GM19328 (cell line): Measurements from ENCODE around the gene EXOC4.
"Not testable (repeated sequence)": the region's sequence is repeated elsewhere in the genome, so short reads cannot be mapped to it uniquely, and the experiment has no call there.

Source experiments
- ATAC-seq: cut with Tn5 transposase; IDR thresholded peaks from one replicate; pipeline ENCODE4 v1.9.1; 2021; ENCODE audit warnings: mild to moderate bottlenecking, moderate library complexity; ENCODE audit not compliant: unreplicated experiment

EXOC4 gene

DNA sequence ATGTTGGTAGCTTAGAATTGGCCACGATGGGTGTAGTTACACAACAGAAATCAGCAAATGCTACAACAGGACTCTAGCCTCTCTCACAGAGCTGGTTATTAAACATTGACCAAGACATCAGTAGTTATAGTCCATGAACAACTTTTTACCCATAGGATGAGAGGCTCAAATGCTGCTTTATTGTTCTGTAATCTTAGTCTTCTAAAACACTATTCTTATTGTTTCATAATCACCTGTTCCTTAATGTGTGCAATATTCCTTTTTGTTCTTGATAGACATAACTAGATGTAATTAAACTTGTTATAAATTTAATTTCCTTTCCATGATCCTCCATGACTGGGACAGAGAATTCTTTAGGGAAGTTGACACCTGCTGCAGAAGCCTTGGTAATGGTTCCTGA lies 356.9 kb downstream of the EXOC4 start:
- ATAC-seq, result no peak

DNA sequence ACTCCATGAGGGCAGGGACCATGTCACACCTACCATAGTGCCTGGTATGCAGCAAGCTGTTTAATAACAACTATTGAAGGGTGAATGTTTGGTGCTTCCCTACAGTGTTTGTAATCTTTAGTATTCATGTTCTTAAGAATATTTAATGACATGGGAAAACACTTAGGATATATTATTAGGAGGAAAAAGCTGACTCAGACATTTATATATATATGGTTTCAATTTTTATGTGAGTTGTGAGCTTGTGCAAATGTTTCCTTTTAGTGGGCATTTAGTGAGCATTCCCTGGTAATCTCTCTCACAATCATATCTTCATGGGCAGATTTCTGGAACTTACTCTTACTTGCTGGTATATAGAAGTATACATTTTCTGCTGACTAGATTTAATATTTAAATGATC lies 359.1 kb downstream of the EXOC4 start:
- no peak for ATAC-seq

- ATAC-seq, result no peak
Measured at GRCh38 chr7:133613250-133613790, 360.4 kb downstream of the EXOC4 start.

- ATAC-seq, result no peak
Measured at GRCh38 chr7:133614251-133614650, 361.4 kb downstream of the EXOC4 start.

GRCh38 chr7:133618970-133619369 lies 366.1 kb downstream of the EXOC4 start:
- ATAC-seq, result no peak

DNA sequence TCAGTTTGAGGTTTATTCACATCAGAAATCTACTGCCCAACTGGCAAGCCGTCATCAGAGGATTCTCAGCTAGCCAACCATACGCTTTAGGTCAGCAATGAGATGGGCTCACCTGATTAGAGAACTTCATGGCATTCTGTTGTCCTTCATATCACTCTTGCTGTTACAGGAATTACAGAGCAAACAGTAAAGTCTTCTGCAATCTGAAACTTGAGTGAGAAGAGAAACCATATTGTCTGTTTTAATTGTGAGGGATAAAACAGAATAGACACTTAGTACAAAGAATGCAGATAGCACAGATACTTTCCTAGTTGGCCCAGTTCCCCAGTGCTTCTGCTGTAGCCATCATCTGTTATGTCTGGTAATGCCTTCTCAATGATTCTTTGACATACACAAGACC lies 366.6 kb downstream of the EXOC4 start:
- no peak for ATAC-seq

GRCh38 chr7:133623721-133624120 lies 370.8 kb downstream of the EXOC4 start:
- no peak for ATAC-seq

DNA sequence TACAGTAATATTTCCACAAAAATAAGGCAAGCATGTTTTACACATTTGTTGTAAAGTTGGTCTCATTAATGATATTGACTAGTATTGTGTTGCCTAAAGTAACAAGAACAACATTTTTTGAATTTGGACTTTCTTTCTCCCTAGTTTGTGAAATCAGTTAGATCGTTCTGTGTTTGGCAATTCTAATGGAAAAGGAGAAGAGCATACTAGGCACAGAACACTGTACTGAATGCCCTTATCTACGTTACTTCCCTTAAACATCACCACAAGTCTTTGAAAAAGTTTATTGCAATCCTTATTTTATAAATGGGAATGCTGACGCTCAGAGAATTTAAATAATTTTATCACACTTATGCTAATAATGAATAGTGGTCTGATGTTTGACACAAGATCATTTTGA lies 372.2 kb downstream of the EXOC4 start:
- ATAC-seq, result no peak

DNA sequence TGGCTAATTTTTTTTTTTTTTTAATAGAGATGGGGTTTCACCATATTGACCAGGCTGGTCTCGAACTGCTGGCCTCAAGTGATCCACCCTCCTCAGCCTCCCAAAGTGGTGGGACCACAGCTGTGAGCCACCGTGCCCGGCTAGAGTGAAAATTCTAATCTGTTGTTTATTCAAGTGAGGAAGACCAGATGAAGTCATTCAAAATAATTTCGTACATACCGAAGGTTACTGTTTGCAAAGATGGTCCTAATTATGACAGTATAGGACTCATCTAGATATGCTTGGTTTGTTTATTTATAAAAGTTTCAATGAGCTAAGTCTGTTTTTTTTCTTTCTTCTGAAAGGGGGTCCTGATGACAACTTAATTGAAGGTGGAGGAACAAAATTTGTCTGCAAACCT lies 376.8 kb downstream of the EXOC4 start:
- ATAC-seq, result no peak

GRCh38 chr7:133633055-133633454 lies 380.2 kb downstream of the EXOC4 start:
- no peak for ATAC-seq

DNA sequence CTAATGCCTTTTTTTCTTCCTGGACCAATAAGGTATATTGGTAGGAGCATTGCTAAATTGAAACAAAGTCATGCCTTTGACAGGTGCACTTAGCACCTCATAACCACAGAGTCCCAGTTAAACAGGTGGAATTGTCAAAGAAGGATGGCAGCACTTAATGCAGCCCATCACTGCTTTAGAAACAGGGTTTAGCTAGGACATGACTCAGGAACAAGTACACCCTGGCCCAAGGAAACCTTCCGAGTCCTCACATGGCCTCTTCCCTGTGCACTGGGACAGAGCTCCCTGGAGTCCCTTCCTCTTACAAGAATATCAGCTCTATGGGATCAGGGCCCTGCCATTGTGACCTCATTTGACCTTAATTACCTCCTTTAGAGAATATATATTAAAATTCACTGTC lies 382.7 kb downstream of the EXOC4 start:
- no peak for ATAC-seq

DNA sequence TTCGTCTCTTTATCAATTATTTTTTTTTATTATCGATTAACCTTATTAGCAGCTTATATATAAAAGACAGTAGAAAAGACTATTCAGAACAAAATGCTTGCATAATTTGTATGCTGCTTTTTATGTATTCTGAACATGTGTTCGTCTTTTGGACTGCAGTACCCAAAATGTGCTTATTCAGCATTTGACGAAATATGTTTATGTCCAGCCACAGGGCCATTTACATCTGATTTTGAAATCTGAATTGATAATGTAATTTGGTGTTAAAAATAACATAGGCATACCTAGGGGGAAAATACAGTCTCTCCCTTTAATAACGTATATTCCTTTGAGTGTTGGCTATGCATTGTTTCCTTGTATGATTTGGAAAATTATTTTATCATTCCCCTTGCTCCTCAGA lies 386.0 kb downstream of the EXOC4 start:
- no peak for ATAC-seq

GRCh38 chr7:133641436-133641835 lies 388.6 kb downstream of the EXOC4 start:
- no peak for ATAC-seq

DNA sequence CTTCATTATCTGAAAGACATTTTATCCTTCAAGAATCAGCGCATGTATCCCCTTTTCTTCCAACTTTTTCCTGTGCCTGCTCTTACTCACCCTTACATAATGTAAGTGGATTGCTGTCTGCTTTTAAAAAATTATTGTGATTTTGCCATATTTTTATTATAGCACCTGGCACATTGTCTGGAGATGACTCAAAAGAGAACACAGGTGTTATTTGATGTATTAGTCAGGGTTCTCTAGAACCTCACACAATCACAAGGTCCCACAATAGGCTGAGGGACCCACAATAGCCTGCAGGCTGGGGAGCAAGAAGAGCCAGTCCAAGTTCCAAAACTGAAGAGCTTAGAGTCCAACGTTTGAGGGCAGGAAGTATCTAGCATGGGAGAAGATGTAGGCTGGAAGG lies 390.0 kb downstream of the EXOC4 start:
- ATAC-seq, result no peak

DNA sequence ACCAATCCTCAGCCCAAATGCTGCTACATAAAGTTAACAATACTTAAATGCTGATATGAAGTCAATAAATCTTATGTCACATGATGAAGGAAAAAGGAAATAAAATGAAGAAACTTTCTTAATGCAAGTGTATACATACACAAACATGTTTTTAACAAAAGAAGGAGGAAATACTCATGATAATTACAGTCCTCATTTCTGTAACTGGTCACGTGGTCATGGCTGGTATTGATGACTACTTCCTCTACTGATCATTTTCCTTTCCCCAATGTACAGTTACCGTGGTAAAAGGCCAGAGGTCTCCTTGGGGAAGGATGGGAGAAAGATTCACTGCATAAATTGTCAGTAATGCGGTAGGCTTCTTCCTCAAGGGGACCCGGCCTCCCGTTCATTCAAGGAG lies 390.8 kb downstream of the EXOC4 start:
- ATAC-seq, result not testable (repeated sequence)

GRCh38 chr7:133645884-133646391 lies 393.1 kb downstream of the EXOC4 start:
- ATAC-seq, result no peak

- no peak for ATAC-seq
Measured at GRCh38 chr7:133646472-133647315, 393.8 kb downstream of the EXOC4 start.

DNA sequence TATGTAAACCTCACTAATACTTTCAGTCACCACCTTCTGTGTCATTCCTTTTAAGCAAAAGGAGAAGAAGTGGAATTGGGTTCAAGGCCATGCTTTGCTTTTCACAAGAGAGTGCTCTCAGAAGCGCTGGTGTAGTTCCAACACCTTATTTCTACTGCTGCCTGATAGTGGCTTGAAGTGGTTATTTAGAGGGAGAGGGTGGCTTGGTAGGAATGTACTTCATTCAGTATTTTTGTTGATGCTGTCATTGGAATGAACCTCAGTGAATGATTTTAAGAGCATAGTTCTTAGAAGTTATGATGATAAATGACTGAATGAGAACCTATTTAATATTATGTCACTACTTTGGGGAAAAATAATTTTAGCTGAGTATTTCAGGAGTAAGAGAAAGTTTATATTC lies 396.7 kb downstream of the EXOC4 start:
- ATAC-seq, result no peak

- no peak for ATAC-seq
Measured at GRCh38 chr7:133650069-133650468, 397.2 kb downstream of the EXOC4 start.

- no peak for ATAC-seq
Measured at GRCh38 chr7:133650487-133651300, 397.8 kb downstream of the EXOC4 start.

GRCh38 chr7:133652547-133652946 lies 399.7 kb downstream of the EXOC4 start:
- no peak for ATAC-seq

DNA sequence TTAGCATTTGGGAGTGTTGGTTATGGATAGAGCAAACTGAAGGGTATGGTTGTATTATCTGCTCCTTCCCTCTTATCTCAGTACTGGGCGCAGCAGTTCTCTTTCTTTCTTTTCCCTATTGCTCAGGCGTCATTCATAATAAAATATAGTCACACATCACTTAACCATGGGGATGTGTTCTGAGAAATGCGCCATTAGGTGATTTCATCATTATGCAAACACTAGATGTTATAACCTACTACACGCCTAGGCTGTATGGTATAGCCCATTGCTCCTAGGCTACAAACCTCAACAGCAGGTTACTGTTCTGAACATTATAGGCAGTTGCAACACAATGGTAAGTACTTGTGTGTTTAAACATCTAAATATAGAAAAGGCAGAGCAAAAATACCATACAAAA lies 401.7 kb downstream of the EXOC4 start:
- no peak for ATAC-seq
